ENCODE data around the gene DNAI4.
"Not testable (repeated sequence)": the region's sequence is repeated elsewhere in the genome, so short reads cannot be mapped to it uniquely, and the experiment has no call there.

Gene DNAI4

GRCh38 chr1:66927528-66927927 lies 2.9 kb upstream of the DNAI4 start:
- DNase-seq, result no peak

GRCh38 chr1:66925944-66926343 lies 1.3 kb upstream of the DNAI4 start:
- no peak for DNase-seq

GRCh38 chr1:66925558-66925910 lies 878 bp upstream of the DNAI4 start:
- no peak for DNase-seq

- DNase-seq, result no peak
Observed at GRCh38 chr1:66920543-66920942, 4.1 kb downstream of the DNAI4 start.

- DNase-seq, result no peak
Observed at GRCh38 chr1:66919828-66920227, 4.8 kb downstream of the DNAI4 start.

GRCh38 chr1:66919063-66919462 lies 5.6 kb downstream of the DNAI4 start:
- no peak for DNase-seq

GRCh38 chr1:66917476-66917875 lies 7.2 kb downstream of the DNAI4 start:
- no peak for DNase-seq

GRCh38 chr1:66916320-66916719 lies 8.3 kb downstream of the DNAI4 start:
- no peak for DNase-seq

- not testable (repeated sequence) for DNase-seq
Observed at GRCh38 chr1:66915203-66915602, 9.5 kb downstream of the DNAI4 start.

- DNase-seq, result no peak
Observed at GRCh38 chr1:66893712-66894111, 30.9 kb downstream of the DNAI4 start.

GRCh38 chr1:66890621-66891020 lies 34.0 kb downstream of the DNAI4 start:
- no peak for DNase-seq

GRCh38 chr1:66889030-66889429 lies 35.6 kb downstream of the DNAI4 start:
- no peak for DNase-seq

- no peak for DNase-seq
Observed at GRCh38 chr1:66876664-66877063, 48.0 kb downstream of the DNAI4 start.

GRCh38 chr1:66873111-66873510 lies 51.5 kb downstream of the DNAI4 start:
- DNase-seq, result no peak

GRCh38 chr1:66872024-66872423 lies 52.6 kb downstream of the DNAI4 start:
- not testable (repeated sequence) for DNase-seq

- DNase-seq, result no peak
Observed at GRCh38 chr1:66867501-66867900, 57.2 kb downstream of the DNAI4 start.

GRCh38 chr1:66860529-66860928 lies 64.1 kb downstream of the DNAI4 start:
- DNase-seq, result no peak

- DNase-seq, result no peak
Observed at GRCh38 chr1:66853379-66853778, 71.3 kb downstream of the DNAI4 start.

GRCh38 chr1:66852870-66853269 lies 71.8 kb downstream of the DNAI4 start:
- DNase-seq, result no peak

GRCh38 chr1:66850989-66851388 lies 73.7 kb downstream of the DNAI4 start:
- DNase-seq, result no peak

GRCh38 chr1:66848193-66848592 lies 76.5 kb downstream of the DNAI4 start:
- DNase-seq, result no peak

- DNase-seq, result peak; percentile 3
Observed at GRCh38 chr1:66840929-66841328, 83.7 kb downstream of the DNAI4 start.

- DNase-seq, result no peak
Observed at GRCh38 chr1:66834926-66835325, 89.7 kb downstream of the DNAI4 start.

GRCh38 chr1:66833112-66833511 lies 91.5 kb downstream of the DNAI4 start:
- DNase-seq, result no peak

GRCh38 chr1:66831529-66832239 lies 93.0 kb downstream of the DNAI4 start:
- DNase-seq, result no peak

Measured in CD4-positive, alpha-beta T cell treated with Interleukin-17A for 1 hour (primary cell).